ENCODE data around the gene JAKMIP2.

- TF ChIP-seq BHLHE40 (IDR thresholded peaks at IDR 0.05; ENCODE audit: borderline replicate concordance in 1 of 2, low read depth in 2 of 2, low read length in 1 of 2) (no peak), CBFB (IDR thresholded peaks at IDR 0.05; ENCODE audit: low read depth) (no peak), POLR2AphosphoS5 (IDR thresholded peaks at IDR 0.05; ENCODE audit: low read length) (no peak), SMC3 (IDR thresholded peaks at IDR 0.05; ENCODE audit: borderline replicate concordance, low read length) (no peak), POLR2A (IDR thresholded peaks at IDR 0.05; ENCODE audit: low read depth, low read length) (no peak), NFIC (IDR thresholded peaks at IDR 0.05; ENCODE audit: low read depth, low read length) (no peak), CTCF (IDR thresholded peaks at IDR 0.05 in 2 of 3, conservative IDR thresholded peaks at IDR 0.05 in 1 of 3; ENCODE audit: control insufficient read depth in 2 of 3, extremely low read depth in 1 of 3, insufficient read depth in 1 of 3, low read depth in 3 of 3, low read length in 3 of 3) (no peak), MAX (IDR thresholded peaks at IDR 0.05; ENCODE audit: low read depth, low read length) (no peak), LARP7 (IDR thresholded peaks at IDR 0.05) (no peak)
- TF ChIP-seq, protein P1, sequence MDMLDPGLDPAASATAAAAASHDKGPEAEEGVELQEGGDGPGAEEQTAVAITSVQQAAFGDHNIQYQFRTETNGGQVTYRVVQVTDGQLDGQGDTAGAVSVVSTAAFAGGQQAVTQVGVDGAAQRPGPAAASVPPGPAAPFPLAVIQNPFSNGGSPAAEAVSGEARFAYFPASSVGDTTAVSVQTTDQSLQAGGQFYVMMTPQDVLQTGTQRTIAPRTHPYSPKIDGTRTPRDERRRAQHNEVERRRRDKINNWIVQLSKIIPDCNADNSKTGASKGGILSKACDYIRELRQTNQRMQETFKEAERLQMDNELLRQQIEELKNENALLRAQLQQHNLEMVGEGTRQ (IDR thresholded peaks at IDR 0.05; ENCODE audit: borderline replicate concordance, low read depth, low read length) = no peak
- TF ChIP-seq, protein P2, sequence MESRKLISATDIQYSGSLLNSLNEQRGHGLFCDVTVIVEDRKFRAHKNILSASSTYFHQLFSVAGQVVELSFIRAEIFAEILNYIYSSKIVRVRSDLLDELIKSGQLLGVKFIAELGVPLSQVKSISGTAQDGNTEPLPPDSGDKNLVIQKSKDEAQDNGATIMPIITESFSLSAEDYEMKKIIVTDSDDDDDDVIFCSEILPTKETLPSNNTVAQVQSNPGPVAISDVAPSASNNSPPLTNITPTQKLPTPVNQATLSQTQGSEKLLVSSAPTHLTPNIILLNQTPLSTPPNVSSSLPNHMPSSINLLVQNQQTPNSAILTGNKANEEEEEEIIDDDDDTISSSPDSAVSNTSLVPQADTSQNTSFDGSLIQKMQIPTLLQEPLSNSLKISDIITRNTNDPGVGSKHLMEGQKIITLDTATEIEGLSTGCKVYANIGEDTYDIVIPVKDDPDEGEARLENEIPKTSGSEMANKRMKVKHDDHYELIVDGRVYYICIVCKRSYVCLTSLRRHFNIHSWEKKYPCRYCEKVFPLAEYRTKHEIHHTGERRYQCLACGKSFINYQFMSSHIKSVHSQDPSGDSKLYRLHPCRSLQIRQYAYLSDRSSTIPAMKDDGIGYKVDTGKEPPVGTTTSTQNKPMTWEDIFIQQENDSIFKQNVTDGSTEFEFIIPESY (IDR thresholded peaks at IDR 0.05) = no peak
- TF ChIP-seq, protein P3, sequence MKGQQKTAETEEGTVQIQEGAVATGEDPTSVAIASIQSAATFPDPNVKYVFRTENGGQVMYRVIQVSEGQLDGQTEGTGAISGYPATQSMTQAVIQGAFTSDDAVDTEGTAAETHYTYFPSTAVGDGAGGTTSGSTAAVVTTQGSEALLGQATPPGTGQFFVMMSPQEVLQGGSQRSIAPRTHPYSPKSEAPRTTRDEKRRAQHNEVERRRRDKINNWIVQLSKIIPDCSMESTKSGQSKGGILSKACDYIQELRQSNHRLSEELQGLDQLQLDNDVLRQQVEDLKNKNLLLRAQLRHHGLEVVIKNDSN (IDR thresholded peaks at IDR 0.05; ENCODE audit: borderline replicate concordance, extremely low read length, insufficient read depth, low read depth, low read length) = no peak
These were observed 5.5 kb downstream of the JAKMIP2 start for GRCh38 chr5:147776989-147777388.

All from GM12878 (cell line).